Raji (cell line): ENCODE data around the gene MAML2.

Experiments used
- POLR2A ChIP-seq: IDR thresholded peaks from 2 replicates; pipeline ENCODE4 v1.6.1; 2011; ENCODE audit warnings: low read depth, low read length, control low read depth; ENCODE audit not compliant: insufficient read depth

MAML2 gene

GRCh38 chr11:96092511-96092910 is 250.5 kb downstream of the MAML2 start:
- TF ChIP-seq POLR2A = no peak

GRCh38 chr11:96091476-96091875 is 251.5 kb downstream of the MAML2 start:
- no peak for TF ChIP-seq POLR2A

- TF ChIP-seq POLR2A = no peak
Measured at GRCh38 chr11:96090711-96091110, 252.3 kb downstream of the MAML2 start.

GRCh38 chr11:96088914-96089313 is 254.1 kb downstream of the MAML2 start:
- no peak for TF ChIP-seq POLR2A

GRCh38 chr11:96086111-96086510 is 256.9 kb downstream of the MAML2 start:
- no peak for TF ChIP-seq POLR2A

GRCh38 chr11:96085319-96085930 is 257.6 kb downstream of the MAML2 start:
- no peak for TF ChIP-seq POLR2A

- no peak for TF ChIP-seq POLR2A
Measured at GRCh38 chr11:96084610-96085318, 258.2 kb downstream of the MAML2 start.

- no peak for TF ChIP-seq POLR2A
Measured at GRCh38 chr11:96082936-96083335, 260.1 kb downstream of the MAML2 start.

GRCh38 chr11:96082002-96082899 is 260.7 kb downstream of the MAML2 start:
- no peak for TF ChIP-seq POLR2A

GRCh38 chr11:96081561-96081960 is 261.4 kb downstream of the MAML2 start:
- no peak for TF ChIP-seq POLR2A

GRCh38 chr11:96079691-96080090 is 263.3 kb downstream of the MAML2 start:
- TF ChIP-seq POLR2A = no peak

- no peak for TF ChIP-seq POLR2A
Measured at GRCh38 chr11:96075532-96075959, 267.4 kb downstream of the MAML2 start.

GRCh38 chr11:96074551-96075310 is 268.3 kb downstream of the MAML2 start:
- TF ChIP-seq POLR2A = no peak

- TF ChIP-seq POLR2A = no peak
Measured at GRCh38 chr11:96073536-96073935, 269.5 kb downstream of the MAML2 start.

- no peak for TF ChIP-seq POLR2A
Measured at GRCh38 chr11:96072592-96072991, 270.4 kb downstream of the MAML2 start.
